ENCODE data around the gene LAMA1. TPM values are rescaled to one million over a fixed set of nuclear protein-coding genes. Genes with fewer than 3 reads are reported as not detected.

LAMA1 gene
- total RNA-seq, 1 donor from 2014 or later, result 4.3 TPM

Other genes with a start within 250 kb of the LAMA1 start
- gene LRRC30, start 113.3 kb upstream of the LAMA1 start, total RNA-seq, result not detected in 2 replicates